Adipocyte (in vitro differentiated cells): ENCODE measurements around the gene HPN.

Experiments
- DNase-seq: peaks from one replicate; pipeline ENCODE4 v3.0.0-alpha.2; 2015; ENCODE audit warnings: low read depth
- H3K27me3 ChIP-seq: replicated peaks from 2 replicates; pipeline ENCODE4 v1.7.0; 2013; ENCODE audit warnings: mild to moderate bottlenecking, low read length, moderate library complexity; ENCODE audit not compliant: control insufficient read depth, insufficient read depth
- H3K36me3 ChIP-seq: 2 replicates; pipeline ENCODE4 v1.7.0; 2013; ENCODE audit warnings: low read length, mild to moderate bottlenecking, moderate library complexity; ENCODE audit not compliant: control insufficient read depth, insufficient read depth, severe bottlenecking
- H3K4me1 ChIP-seq: 2 replicates; pipeline ENCODE4 v1.7.0; 2013; ENCODE audit warnings: mild to moderate bottlenecking, low read length, moderate library complexity; ENCODE audit not compliant: control insufficient read depth, insufficient read depth
- H3K4me3 ChIP-seq: 2 replicates; pipeline ENCODE4 v1.7.0; 2013; ENCODE audit warnings: mild to moderate bottlenecking, low read length, moderate library complexity
- H3K9ac ChIP-seq: 2 replicates; pipeline ENCODE4 v1.7.0; 2013; ENCODE audit warnings: mild to moderate bottlenecking, low read length, moderate library complexity
- H3K9me3 ChIP-seq: 2 replicates; pipeline ENCODE4 v1.7.0; 2013; ENCODE audit warnings: mild to moderate bottlenecking, low read length, moderate library complexity; ENCODE audit not compliant: control insufficient read depth

Gene HPN

GRCh38 chr19:35105411-35106290 is 64.1 kb downstream of the HPN start:
- no peaks in the 10 kb centered on the region for H3K9me3 ChIP-seq
- H3K27me3 ChIP-seq, result no peaks in the 10 kb centered on the region
- H3K4me1 ChIP-seq, result peaks cover 7% of the 10 kb centered on the region
- no peak overlapping the region for H3K4me3 ChIP-seq
- no peak overlapping the region for H3K9ac ChIP-seq
- no peak for DNase-seq
- no peaks in the 10 kb centered on the region for H3K36me3 ChIP-seq

- Histone ChIP-seq H3K27me3 (no peaks in the 10 kb centered on the region), H3K9ac (no peak overlapping the region), H3K4me3 (no peak overlapping the region), H3K9me3 (no peaks in the 10 kb centered on the region), H3K36me3 (no peaks in the 10 kb centered on the region), H3K4me1 (peaks cover 7% of the 10 kb centered on the region)
- DNase-seq, result no peak
These were observed 64.7 kb downstream of the HPN start for GRCh38 chr19:35106291-35106583.

GRCh38 chr19:35106898-35107541 is 65.5 kb downstream of the HPN start:
- H3K4me1 ChIP-seq, result peaks cover 7% of the 10 kb centered on the region
- H3K4me3 ChIP-seq, result no peak overlapping the region
- H3K36me3 ChIP-seq, result no peaks in the 10 kb centered on the region
- no peak overlapping the region for H3K9ac ChIP-seq
- H3K9me3 ChIP-seq, result no peaks in the 10 kb centered on the region
- DNase-seq, result no peak
- no peaks in the 10 kb centered on the region for H3K27me3 ChIP-seq

GRCh38 chr19:35107545-35107944 is 66.0 kb downstream of the HPN start:
- Histone ChIP-seq H3K9me3 (no peaks in the 10 kb centered on the region), H3K4me1 (peaks cover 7% of the 10 kb centered on the region), H3K9ac (no peak overlapping the region), H3K27me3 (no peaks in the 10 kb centered on the region), H3K36me3 (no peaks in the 10 kb centered on the region), H3K4me3 (no peak overlapping the region)
- no peak for DNase-seq

- H3K4me1 ChIP-seq, result peaks cover 7% of the 10 kb centered on the region
- no peak overlapping the region for H3K4me3 ChIP-seq
- H3K36me3 ChIP-seq, result no peaks in the 10 kb centered on the region
- no peaks in the 10 kb centered on the region for H3K27me3 ChIP-seq
- no peak overlapping the region for H3K9ac ChIP-seq
- DNase-seq, result no peak
- no peaks in the 10 kb centered on the region for H3K9me3 ChIP-seq
These were observed 67.2 kb downstream of the HPN start for GRCh38 chr19:35108730-35109129.

GRCh38 chr19:35109395-35110112 is 68.0 kb downstream of the HPN start:
- Histone ChIP-seq H3K9ac (no peak overlapping the region), H3K9me3 (no peaks in the 10 kb centered on the region), H3K4me3 (no peak overlapping the region), H3K27me3 (no peaks in the 10 kb centered on the region), H3K36me3 (no peaks in the 10 kb centered on the region), H3K4me1 (peaks cover 10% of the 10 kb centered on the region)
- no peak for DNase-seq

- Histone ChIP-seq H3K9ac (no peak overlapping the region), H3K36me3 (no peaks in the 10 kb centered on the region), H3K27me3 (peaks cover 7% of the 10 kb centered on the region), H3K9me3 (no peaks in the 10 kb centered on the region), H3K4me3 (no peak overlapping the region), H3K4me1 (peaks cover 20% of the 10 kb centered on the region)
- DNase-seq, result no peak
These were observed 69.5 kb downstream of the HPN start for GRCh38 chr19:35110974-35111373.

- DNase-seq, result no peak
- Histone ChIP-seq H3K4me3 (no peak overlapping the region), H3K9ac (no peak overlapping the region), H3K4me1 (peaks cover 12% of the 10 kb centered on the region), H3K9me3 (no peaks in the 10 kb centered on the region), H3K36me3 (no peaks in the 10 kb centered on the region), H3K27me3 (peaks cover 7% of the 10 kb centered on the region)
These were observed 71.6 kb downstream of the HPN start for GRCh38 chr19:35112995-35113688.

GRCh38 chr19:35114353-35115176 is 73.0 kb downstream of the HPN start:
- H3K9me3 ChIP-seq, result no peaks in the 10 kb centered on the region
- H3K4me3 ChIP-seq, result peak overlapping the region; percentile 65

GRCh38 chr19:35115177-35115951 is 73.8 kb downstream of the HPN start, which contains the start of gene FXYD3:
TSS of gene FXYD3 (plus strand) at chr19:35115823. CDS start at chr19:35119377, 3,554 bp downstream.
- H3K4me3 ChIP-seq, result peak within 1 kb of the TSS; percentile 65
- DNase-seq, result no peak

More at GRCh38 chr19:35114353-35115176, 73.0 kb downstream of the HPN start:
- Histone ChIP-seq H3K36me3 (no peaks in the 10 kb centered on the region), H3K27me3 (peaks cover 7% of the 10 kb centered on the region), H3K4me1 (peaks cover 25% of the 10 kb centered on the region), H3K9ac (peak overlapping the region; percentile 78)
- peak; percentile 77 for DNase-seq

More at GRCh38 chr19:35115177-35115951, 73.8 kb downstream of the HPN start, which contains the start of gene FXYD3:
- Histone ChIP-seq H3K36me3 (no peaks in the 10 kb centered on the region), H3K27me3 (peaks cover 7% of the 10 kb centered on the region), H3K9ac (peak within 1 kb of the TSS; percentile 78), H3K4me1 (peaks cover 33% of the 10 kb centered on the region), H3K9me3 (no peaks in the 10 kb centered on the region)
